ENCODE results near the gene KCNJ11. TPM values are rescaled to one million over a fixed set of nuclear protein-coding genes. Genes with fewer than 3 reads are reported as not detected.
A peak's percentile ranks its signal among the peaks of the same experiment; 100 is the strongest.

The KCNJ11 gene
- total and polyA plus RNA-seq, 2 of the 13 experiments (the other 11 are each of a cell fraction or from before 2014, with no cell fraction given): 0.38 to 1.6 TPM

- TF ChIP-seq, protein P1, sequence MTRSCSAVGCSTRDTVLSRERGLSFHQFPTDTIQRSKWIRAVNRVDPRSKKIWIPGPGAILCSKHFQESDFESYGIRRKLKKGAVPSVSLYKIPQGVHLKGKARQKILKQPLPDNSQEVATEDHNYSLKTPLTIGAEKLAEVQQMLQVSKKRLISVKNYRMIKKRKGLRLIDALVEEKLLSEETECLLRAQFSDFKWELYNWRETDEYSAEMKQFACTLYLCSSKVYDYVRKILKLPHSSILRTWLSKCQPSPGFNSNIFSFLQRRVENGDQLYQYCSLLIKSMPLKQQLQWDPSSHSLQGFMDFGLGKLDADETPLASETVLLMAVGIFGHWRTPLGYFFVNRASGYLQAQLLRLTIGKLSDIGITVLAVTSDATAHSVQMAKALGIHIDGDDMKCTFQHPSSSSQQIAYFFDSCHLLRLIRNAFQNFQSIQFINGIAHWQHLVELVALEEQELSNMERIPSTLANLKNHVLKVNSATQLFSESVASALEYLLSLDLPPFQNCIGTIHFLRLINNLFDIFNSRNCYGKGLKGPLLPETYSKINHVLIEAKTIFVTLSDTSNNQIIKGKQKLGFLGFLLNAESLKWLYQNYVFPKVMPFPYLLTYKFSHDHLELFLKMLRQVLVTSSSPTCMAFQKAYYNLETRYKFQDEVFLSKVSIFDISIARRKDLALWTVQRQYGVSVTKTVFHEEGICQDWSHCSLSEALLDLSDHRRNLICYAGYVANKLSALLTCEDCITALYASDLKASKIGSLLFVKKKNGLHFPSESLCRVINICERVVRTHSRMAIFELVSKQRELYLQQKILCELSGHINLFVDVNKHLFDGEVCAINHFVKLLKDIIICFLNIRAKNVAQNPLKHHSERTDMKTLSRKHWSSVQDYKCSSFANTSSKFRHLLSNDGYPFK (CRISPR knock-in tag; IDR thresholded peaks at IDR 0.05; ENCODE audit: borderline replicate concordance): peak; percentile 73; the same call in 1 of the 2 replicates
- TF ChIP-seq, protein P2, sequence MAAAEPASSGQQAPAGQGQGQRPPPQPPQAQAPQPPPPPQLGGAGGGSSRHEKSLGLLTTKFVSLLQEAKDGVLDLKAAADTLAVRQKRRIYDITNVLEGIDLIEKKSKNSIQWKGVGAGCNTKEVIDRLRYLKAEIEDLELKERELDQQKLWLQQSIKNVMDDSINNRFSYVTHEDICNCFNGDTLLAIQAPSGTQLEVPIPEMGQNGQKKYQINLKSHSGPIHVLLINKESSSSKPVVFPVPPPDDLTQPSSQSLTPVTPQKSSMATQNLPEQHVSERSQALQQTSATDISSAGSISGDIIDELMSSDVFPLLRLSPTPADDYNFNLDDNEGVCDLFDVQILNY (CRISPR knock-in tag; conservative IDR thresholded peaks at IDR 0.05): no peak; the same call in 1 of the 2 replicates
- TF ChIP-seq, protein P3, sequence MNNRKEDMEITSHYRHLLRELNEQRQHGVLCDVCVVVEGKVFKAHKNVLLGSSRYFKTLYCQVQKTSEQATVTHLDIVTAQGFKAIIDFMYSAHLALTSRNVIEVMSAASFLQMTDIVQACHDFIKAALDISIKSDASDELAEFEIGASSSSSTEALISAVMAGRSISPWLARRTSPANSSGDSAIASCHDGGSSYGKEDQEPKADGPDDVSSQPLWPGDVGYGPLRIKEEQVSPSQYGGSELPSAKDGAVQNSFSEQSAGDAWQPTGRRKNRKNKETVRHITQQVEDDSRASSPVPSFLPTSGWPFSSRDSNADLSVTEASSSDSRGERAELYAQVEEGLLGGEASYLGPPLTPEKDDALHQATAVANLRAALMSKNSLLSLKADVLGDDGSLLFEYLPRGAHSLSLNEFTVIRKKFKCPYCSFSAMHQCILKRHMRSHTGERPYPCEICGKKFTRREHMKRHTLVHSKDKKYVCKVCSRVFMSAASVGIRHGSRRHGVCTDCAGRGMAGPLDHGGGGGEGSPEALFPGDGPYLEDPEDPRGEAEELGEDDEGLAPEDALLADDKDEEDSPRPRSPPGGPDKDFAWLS (CRISPR knock-in tag; IDR thresholded peaks at IDR 0.05; ENCODE audit: borderline replicate concordance): no peak
- TF ChIP-seq BORCS8-MEF2B (CRISPR knock-in tag; IDR thresholded peaks at IDR 0.05) (peak; percentile 84; the same call in 1 of the 2 replicates), BRCA1 (CRISPR knock-in tag; IDR thresholded peaks at IDR 0.05) (no peak), CAMTA2 (CRISPR knock-in tag; IDR thresholded peaks at IDR 0.05; ENCODE audit: borderline replicate concordance) (peak; percentile 76; the same call in 1 of the 2 replicates), PRDM4 (CRISPR knock-in tag; IDR thresholded peaks at IDR 0.05; ENCODE audit: borderline replicate concordance) (no peak), FOXJ3 (CRISPR knock-in tag; IDR thresholded peaks at IDR 0.05; ENCODE audit: borderline replicate concordance) (no peak), ZNF547 (CRISPR knock-in tag; IDR thresholded peaks at IDR 0.05) (no peak), KMT2B (CRISPR knock-in tag; IDR thresholded peaks at IDR 0.05) (peak; percentile 82), DNMT3B (CRISPR knock-in tag; conservative IDR thresholded peaks at IDR 0.05) (no peak), KLF6 (CRISPR knock-in tag; IDR thresholded peaks at IDR 0.05) (peak; percentile 53; the same call in 1 of the 2 replicates), ZNF878 (CRISPR knock-in tag; IDR thresholded peaks at IDR 0.05) (0 out of 2 replicates have a peak, but pooled peaks have one; percentile 51), ZFP62 (CRISPR knock-in tag; IDR thresholded peaks at IDR 0.05) (no peak), STAT5B (CRISPR knock-in tag; IDR thresholded peaks at IDR 0.05) (0 out of 2 replicates have a peak, but pooled peaks have one; percentile 21), GMEB2 (CRISPR knock-in tag; IDR thresholded peaks at IDR 0.05; ENCODE audit: low read depth) (no peak), ATRX (CRISPR knock-in tag; IDR thresholded peaks at IDR 0.05; ENCODE audit: borderline replicate concordance) (no peak), ZNF20 (CRISPR knock-in tag; IDR thresholded peaks at IDR 0.05) (peak; percentile 24; the same call in 1 of the 2 replicates), ZNF891 (CRISPR knock-in tag; IDR thresholded peaks at IDR 0.05) (peak; percentile 60), RFXANK (CRISPR knock-in tag; IDR thresholded peaks at IDR 0.05) (no peak)
Observed at GRCh38 chr11:17352950-17353820, 35.3 kb downstream of the KCNJ11 start (continued).
